Suprapubic skin (tissue), 4 donors: ENCODE data around the gene NAA60. TPM values are rescaled to one million over a fixed set of nuclear protein-coding genes. Genes with fewer than 3 reads are reported as not detected.
"Not testable (repeated sequence)": the region's sequence is repeated elsewhere in the genome, so short reads cannot be mapped to it uniquely, and the experiment has no call there.

Experiments used
- DNase-seq, 2 donors: peaks; one replicate each; pipeline ENCODE4 v3.0.0-alpha.2; 2019; ENCODE audit warnings: low spot score in 2 of 2
- H3K27ac ChIP-seq: fragments of 200-600 bp; sonication (generic); one replicate; pipeline ENCODE4 v1.5.1; 2019
- H3K27me3 ChIP-seq: fragments of 200-600 bp; sonication (generic); one replicate; pipeline ENCODE4 v1.5.1; 2019
- H3K36me3 ChIP-seq: fragments of 200-600 bp; sonication (generic); one replicate; pipeline ENCODE4 v1.5.1; 2019
- H3K4me1 ChIP-seq: fragments of 200-600 bp; sonication (generic); one replicate; pipeline ENCODE4 v1.5.1; 2019
- H3K4me3 ChIP-seq: fragments of 200-600 bp; sonication (generic); one replicate; pipeline ENCODE4 v1.5.1; 2019; ENCODE audit warnings: mild to moderate bottlenecking
- H3K9me3 ChIP-seq: fragments of 200-600 bp; sonication (generic); one replicate; pipeline ENCODE4 v1.5.1; 2019
- EP300 ChIP-seq: sonication (generic); formaldehyde crosslinking; IDR thresholded peaks from one replicate; pipeline ENCODE4 v1.6.1; 2017; ENCODE audit warnings: antibody characterized with exemption
- POLR2A ChIP-seq, 2 donors: fragments of 450-650 bp; IDR thresholded peaks; one replicate each; pipeline ENCODE4 v1.6.1; 2017; ENCODE audit warnings: antibody characterized with exemption in 2 of 2, mild to moderate bottlenecking in 2 of 2, moderate library complexity in 2 of 2
- POLR2AphosphoS5 ChIP-seq, 3 donors: sonication (generic); formaldehyde crosslinking; IDR thresholded peaks; one replicate each; pipeline ENCODE4 v1.6.1; 2017; ENCODE audit warnings: antibody characterized with exemption in 3 of 3
- WGBS: methylation state at CpG from one replicate; pipeline ENCODE4 v1.1.5; 2018; 5-methylcytosine and 5-hydroxymethylcytosine counted together
- total RNA-seq, 4 donors: library from RNA; depleted of rRNA; stranded (reverse); fragments of >200 nt; gene quantifications; one replicate each; pipeline ENCODE4 v1.1.0, GENCODE V29; 2016
- TF ChIP-seq, protein P1 (sequence below), 2 donors: fragments of 200-600 bp in 1 of 2; fragments of 450-650 bp in 1 of 2; sonication (generic) in 1 of 2; IDR thresholded peaks; one replicate each; pipeline ENCODE4 v1.5.1; 2016 to 2019; ENCODE audit warnings: antibody characterized with exemption in 2 of 2, mild to moderate bottlenecking in 1 of 2, moderate library complexity in 1 of 2

Gene NAA60
- total RNA-seq, 4 donors from 2014 or later: 20.9 to 40.2 (median 26.4) TPM

DNA sequence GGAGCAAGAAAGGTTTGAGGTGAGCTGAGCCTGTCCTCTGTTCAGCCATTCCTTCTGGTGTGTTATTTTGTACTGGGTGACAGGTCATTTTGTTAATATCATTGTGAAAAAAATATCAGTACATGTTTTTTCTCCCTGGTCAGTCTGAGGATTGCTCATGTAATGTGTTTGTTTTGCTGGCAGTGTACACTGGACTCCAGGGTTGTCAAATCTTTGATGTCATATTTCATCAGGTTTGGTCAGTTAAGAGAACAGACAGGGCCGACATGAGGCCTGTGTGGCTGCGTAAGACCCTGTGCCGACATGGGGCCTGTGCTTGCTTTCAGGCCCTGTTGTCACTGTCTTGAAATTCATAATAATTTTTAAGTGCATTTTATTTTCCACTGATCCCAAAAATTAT, 79.8 kb downstream of the NAA60 start:
- TF ChIP-seq, protein P1, sequence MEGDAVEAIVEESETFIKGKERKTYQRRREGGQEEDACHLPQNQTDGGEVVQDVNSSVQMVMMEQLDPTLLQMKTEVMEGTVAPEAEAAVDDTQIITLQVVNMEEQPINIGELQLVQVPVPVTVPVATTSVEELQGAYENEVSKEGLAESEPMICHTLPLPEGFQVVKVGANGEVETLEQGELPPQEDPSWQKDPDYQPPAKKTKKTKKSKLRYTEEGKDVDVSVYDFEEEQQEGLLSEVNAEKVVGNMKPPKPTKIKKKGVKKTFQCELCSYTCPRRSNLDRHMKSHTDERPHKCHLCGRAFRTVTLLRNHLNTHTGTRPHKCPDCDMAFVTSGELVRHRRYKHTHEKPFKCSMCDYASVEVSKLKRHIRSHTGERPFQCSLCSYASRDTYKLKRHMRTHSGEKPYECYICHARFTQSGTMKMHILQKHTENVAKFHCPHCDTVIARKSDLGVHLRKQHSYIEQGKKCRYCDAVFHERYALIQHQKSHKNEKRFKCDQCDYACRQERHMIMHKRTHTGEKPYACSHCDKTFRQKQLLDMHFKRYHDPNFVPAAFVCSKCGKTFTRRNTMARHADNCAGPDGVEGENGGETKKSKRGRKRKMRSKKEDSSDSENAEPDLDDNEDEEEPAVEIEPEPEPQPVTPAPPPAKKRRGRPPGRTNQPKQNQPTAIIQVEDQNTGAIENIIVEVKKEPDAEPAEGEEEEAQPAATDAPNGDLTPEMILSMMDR (IDR thresholded peaks at IDR 0.05): no peak
- TF ChIP-seq POLR2AphosphoS5 (IDR thresholded peaks at IDR 0.05): no peak
- no peak for TF ChIP-seq EP300
- TF ChIP-seq POLR2A (IDR thresholded peaks at IDR 0.05): no peak
- H3K27ac ChIP-seq: no peak overlapping the region
- DNase-seq: no peak
- H3K9me3 ChIP-seq: no peaks in the 10 kb centered on the region
- no peaks in the 10 kb centered on the region for H3K27me3 ChIP-seq
- 98% methylated on average over 3 of the region's 3 CpGs for WGBS
- H3K36me3 ChIP-seq: peaks cover 65% of the 10 kb centered on the region
- no peak overlapping the region for H3K4me3 ChIP-seq
- H3K4me1 ChIP-seq: no peaks in the 10 kb centered on the region

DNA sequence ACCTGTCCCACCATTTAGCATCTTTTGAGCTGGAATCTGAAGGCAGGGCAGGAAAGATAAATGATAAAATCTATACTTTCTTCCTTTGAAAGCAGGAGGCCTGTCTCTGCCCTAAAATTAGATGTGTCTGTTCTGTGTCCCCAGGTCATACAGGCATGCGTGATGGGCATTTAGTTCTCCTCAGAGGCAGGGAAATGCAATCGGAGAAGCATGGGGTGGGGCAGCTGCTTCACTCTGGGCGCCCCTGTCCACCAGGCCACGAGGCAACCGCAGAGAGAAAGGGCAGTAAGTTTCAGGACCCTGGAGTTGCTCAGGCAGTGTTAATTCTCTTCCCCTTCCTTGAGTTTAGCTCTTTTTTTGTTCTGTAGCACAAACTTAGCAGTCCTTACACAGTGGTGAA, 82.5 kb downstream of the NAA60 start:
- TF ChIP-seq, protein P1 (IDR thresholded peaks at IDR 0.05): no peak
- TF ChIP-seq EP300 (no peak), POLR2AphosphoS5 (IDR thresholded peaks at IDR 0.05) (no peak), POLR2A (IDR thresholded peaks at IDR 0.05) (no peak)
- peaks cover 61% of the 10 kb centered on the region for H3K36me3 ChIP-seq
- no peak overlapping the region for H3K4me3 ChIP-seq

DNA sequence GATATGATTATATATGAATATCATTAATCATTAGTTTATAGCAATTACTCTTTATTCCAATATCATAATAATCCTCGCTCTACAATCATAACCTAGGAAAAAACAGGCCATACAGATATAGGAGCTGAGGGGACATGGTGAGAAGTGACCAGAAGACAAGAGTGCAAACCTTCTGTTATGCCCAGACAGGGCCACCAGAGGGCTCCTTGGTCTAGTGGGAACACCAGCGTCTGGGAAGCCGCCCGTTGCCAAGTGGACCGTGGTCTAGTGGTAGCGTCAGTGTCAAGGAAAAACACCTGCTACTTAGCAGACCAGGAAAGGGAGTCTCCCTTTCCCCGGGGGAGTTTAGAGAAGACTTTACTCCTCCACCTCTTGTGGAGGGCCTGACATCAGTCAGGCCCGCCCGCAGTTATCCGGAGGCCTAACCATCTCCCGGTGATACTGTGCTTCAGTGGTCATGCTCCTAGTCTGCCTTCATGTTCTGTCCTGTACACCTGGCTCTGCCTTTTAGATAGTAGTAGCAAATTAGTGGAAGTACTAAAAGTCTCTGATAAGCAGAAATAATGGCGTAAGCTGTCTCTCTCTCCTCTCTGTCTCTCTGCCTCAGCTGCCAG, 83.8 kb downstream of the NAA60 start:
- H3K9me3 ChIP-seq, H3K4me3 ChIP-seq, H3K27me3 ChIP-seq, H3K27ac ChIP-seq, H3K4me1 ChIP-seq: not testable (repeated sequence)
- peak; percentile 75 to 85 for DNase-seq
- peaks cover 67% of the 10 kb centered on the region for H3K36me3 ChIP-seq
- WGBS: 61% methylated on average over 12 of the region's 12 CpGs
- TF ChIP-seq, protein P1 (IDR thresholded peaks at IDR 0.05): peak; percentile 41 to 51

More for the DNA sequence above, 82.5 kb downstream of the NAA60 start:
- no peak for DNase-seq
- Histone ChIP-seq H3K27me3 (no peaks in the 10 kb centered on the region), H3K27ac (no peak overlapping the region), H3K9me3 (no peaks in the 10 kb centered on the region), H3K4me1 (no peaks in the 10 kb centered on the region)
- 77% methylated on average over 5 of the region's 5 CpGs for WGBS

DNA sequence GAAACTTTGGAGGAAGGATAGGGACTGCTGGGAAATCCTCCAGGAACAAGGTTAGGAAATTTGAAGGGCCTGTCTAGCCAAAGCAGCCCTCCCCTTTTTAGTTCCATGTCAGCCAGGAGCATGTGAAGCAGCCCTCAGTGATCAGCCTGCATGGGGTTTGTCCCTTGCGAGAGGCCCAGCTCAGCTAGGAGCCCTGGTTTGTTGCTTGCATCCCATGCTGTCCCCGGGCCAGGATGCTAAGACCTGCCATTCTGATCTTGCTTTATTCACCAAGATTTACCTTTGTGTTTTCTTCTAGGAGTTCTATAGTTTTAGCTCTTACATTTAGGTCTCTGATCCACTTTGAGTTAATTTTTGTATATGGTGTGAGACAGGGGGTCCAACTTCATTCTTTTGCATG, 84.9 kb downstream of the NAA60 start:
- 94% methylated on average over 2 of the region's 2 CpGs for WGBS

DNA sequence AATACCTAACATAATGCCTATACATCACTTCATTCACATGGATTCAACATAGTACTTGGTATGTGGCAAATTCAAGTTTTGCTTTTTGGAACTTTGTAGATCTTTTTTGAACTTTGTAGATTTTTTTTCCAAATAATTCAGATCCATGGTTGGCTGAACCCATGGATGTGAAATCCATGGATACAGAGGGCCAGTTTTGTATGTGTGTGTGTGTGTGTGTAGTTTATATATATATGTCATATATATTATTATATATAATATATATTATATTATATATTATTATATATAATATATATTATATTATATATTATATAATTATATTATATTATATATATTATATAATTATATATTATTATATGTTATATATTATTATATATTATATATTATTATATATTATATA, 85.7 kb downstream of the NAA60 start:
- peaks cover 65% of the 10 kb centered on the region for H3K36me3 ChIP-seq
- H3K4me1 ChIP-seq: no peaks in the 10 kb centered on the region
- TF ChIP-seq POLR2A (IDR thresholded peaks at IDR 0.05) (no peak), EP300 (no peak), POLR2AphosphoS5 (IDR thresholded peaks at IDR 0.05) (no peak)
- TF ChIP-seq, protein P1 (IDR thresholded peaks at IDR 0.05): no peak
- H3K27me3 ChIP-seq: no peaks in the 10 kb centered on the region
- DNase-seq: no peak
- no peak overlapping the region for H3K27ac ChIP-seq
- H3K4me3 ChIP-seq: no peak overlapping the region
- H3K9me3 ChIP-seq: no peaks in the 10 kb centered on the region

More for the DNA sequence above, 84.9 kb downstream of the NAA60 start:
- DNase-seq: peak in 1 of 2 donors; percentile 47
- H3K4me1 ChIP-seq: no peaks in the 10 kb centered on the region
- H3K9me3 ChIP-seq: no peaks in the 10 kb centered on the region
- no peak for TF ChIP-seq EP300
- TF ChIP-seq, protein P1 (IDR thresholded peaks at IDR 0.05): no peak
- TF ChIP-seq POLR2A (IDR thresholded peaks at IDR 0.05): no peak
- no peak overlapping the region for H3K27ac ChIP-seq
- H3K4me3 ChIP-seq: no peak overlapping the region
- H3K27me3 ChIP-seq: no peaks in the 10 kb centered on the region
- peaks cover 67% of the 10 kb centered on the region for H3K36me3 ChIP-seq
